Stimulated activated CD8-positive, alpha-beta memory T cell treated with anti-CD3 and anti-CD28 coated beads, Interleukin-7, amount 100 ng/mL, for 24 hours (primary cell): ENCODE measurements around the gene SYNE1.
"Not testable (repeated sequence)": the region's sequence is repeated elsewhere in the genome, so short reads cannot be mapped to it uniquely, and the experiment has no call there.

ENCODE experiments used
- DNase-seq: peaks from one replicate; pipeline ENCODE4 v3.0.0-alpha.2; 2020; ENCODE audit warnings: low read depth

The SYNE1 gene

GRCh38 chr6:152096863-152097496 lies 540.2 kb downstream of the SYNE1 start:
- no peak for DNase-seq

- no peak for DNase-seq
These were observed 542.1 kb downstream of the SYNE1 start for GRCh38 chr6:152094992-152095592.

GRCh38 chr6:152094276-152094675 lies 542.9 kb downstream of the SYNE1 start:
- DNase-seq: no peak

- no peak for DNase-seq
These were observed 543.5 kb downstream of the SYNE1 start for GRCh38 chr6:152093711-152094110.

- DNase-seq: no peak
These were observed 545.3 kb downstream of the SYNE1 start for GRCh38 chr6:152091851-152092341.

- DNase-seq: no peak
These were observed 546.0 kb downstream of the SYNE1 start for GRCh38 chr6:152091201-152091600.

GRCh38 chr6:152089992-152090391 lies 547.2 kb downstream of the SYNE1 start:
- no peak for DNase-seq

- no peak for DNase-seq
These were observed 549.5 kb downstream of the SYNE1 start for GRCh38 chr6:152087701-152088100.

- DNase-seq: no peak
These were observed 550.1 kb downstream of the SYNE1 start for GRCh38 chr6:152087096-152087495.

GRCh38 chr6:152086223-152086873 lies 550.8 kb downstream of the SYNE1 start:
- no peak for DNase-seq

- no peak for DNase-seq
These were observed 551.7 kb downstream of the SYNE1 start for GRCh38 chr6:152085451-152085921.

- DNase-seq: no peak
These were observed 558.4 kb downstream of the SYNE1 start for GRCh38 chr6:152078804-152079203.

GRCh38 chr6:152078001-152078400 lies 559.2 kb downstream of the SYNE1 start:
- no peak for DNase-seq

- DNase-seq: not testable (repeated sequence)
These were observed 560.9 kb downstream of the SYNE1 start for GRCh38 chr6:152076242-152076641.

- no peak for DNase-seq
These were observed 565.3 kb downstream of the SYNE1 start for GRCh38 chr6:152071843-152072242.
